Stimulated activated CD8-positive, alpha-beta memory T cell treated with anti-CD3 and anti-CD28 coated beads, Interleukin-4, amount 100 ng/mL, for 1 hour (primary cell): ENCODE measurements around the gene FAM107B.

Experiments
- DNase-seq, 2 donors: peaks; one replicate each; pipeline ENCODE4 v3.0.0-alpha.2; 2020; ENCODE audit warnings: low read depth in 2 of 2, low spot score in 1 of 2

Gene FAM107B

DNA sequence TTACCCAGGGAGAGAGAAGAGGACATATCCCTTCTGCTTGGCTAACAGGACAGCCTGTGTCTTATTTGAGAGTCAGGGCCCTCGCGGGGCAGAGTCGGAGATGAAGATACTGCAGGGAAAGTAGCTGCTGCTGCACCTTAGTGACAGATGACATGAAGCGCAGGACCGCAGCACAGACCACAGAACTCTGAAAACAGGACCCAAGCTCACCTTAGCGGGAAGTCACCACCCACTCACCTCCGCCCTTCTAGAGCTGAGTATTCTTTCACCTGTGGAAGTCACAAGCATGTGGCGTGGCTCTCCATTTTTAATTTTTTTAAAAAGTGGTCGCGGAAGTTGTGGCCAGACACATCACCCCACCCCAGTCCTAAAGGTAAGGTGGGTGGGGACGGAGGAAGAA is 191.4 kb downstream of the FAM107B start:
- peak in 1 of 2 donors; percentile 62 for DNase-seq

DNA sequence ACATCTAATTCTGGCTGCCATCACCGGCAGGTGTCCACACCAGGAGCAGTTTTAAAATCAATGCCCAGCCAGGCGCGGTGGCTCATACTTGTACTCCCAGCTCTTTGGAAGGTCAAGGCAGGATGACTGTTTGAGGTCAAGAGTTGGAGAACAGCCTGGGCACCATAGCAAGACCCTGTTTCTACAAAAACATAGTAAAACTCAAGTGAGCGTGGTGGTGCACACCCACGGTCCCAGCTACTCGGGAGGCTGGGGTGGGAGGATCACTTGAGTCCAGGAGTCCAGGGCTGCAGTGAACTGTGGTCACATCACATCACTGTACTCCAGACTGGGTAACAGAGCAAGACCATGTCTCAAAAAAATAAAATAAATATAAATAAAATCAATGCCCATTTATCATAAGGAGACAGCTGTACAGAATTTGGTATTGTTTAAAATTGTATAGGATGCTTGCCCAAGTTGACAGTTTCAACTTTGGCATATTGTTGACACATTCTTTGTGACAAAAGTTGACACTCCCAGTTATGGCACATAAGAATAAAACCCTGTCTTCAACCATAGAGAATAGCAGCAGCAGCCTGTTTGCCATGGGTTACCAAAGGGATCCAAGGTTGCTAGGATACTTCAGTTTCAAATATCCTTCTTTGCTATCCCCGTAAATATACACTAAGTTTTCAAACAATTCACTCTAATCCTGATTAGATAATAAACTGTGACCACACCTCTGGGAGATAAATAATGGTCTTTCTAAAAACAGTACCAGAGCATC is 193.0 kb downstream of the FAM107B start:
- no peak for DNase-seq

GRCh38 chr10:14580671-14581332 is 193.9 kb downstream of the FAM107B start:
- no peak for DNase-seq

- no peak for DNase-seq
These were observed 195.3 kb downstream of the FAM107B start for GRCh38 chr10:14579405-14579804.

DNA sequence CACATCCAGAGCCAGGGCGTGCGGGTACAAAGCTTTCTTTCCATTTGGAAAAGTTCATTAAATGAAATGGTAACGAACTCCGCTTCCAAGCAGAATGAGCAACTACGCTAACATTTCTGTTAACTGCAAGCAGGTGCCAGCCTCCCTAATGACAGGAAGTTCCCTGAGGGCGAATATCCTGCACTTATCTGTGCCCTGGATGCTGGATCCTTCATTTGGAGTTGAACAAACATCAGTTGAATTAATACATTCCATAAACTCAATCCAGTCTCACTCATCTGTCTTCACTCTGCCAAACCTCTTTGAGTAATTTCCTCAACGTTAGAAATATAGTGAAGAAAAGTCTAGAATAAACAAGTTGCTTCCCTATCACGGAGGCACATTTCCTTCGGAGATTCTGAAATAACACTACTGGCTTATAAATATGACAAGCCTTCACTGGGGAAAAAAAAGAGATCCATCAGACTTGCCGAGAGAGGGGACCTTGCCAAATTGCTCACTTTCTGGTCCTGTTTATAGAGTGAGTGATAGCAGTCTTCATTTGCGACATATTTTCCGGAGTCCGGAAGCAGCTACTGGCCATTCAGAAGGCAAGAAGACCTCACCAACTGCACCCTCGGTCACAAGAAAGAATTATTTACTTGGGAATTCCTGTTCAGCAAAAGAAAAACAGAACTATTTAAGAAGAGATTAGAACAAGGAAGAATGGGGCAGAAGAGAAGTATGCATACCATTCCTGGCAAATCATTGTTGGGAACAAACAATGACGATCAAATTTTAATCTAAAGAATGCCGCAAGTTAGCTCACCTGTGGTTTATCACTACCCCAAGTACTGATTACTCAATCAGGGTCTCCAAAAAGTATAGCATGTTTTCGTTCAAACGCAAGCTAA is 196.4 kb downstream of the FAM107B start:
- no peak for DNase-seq

DNA sequence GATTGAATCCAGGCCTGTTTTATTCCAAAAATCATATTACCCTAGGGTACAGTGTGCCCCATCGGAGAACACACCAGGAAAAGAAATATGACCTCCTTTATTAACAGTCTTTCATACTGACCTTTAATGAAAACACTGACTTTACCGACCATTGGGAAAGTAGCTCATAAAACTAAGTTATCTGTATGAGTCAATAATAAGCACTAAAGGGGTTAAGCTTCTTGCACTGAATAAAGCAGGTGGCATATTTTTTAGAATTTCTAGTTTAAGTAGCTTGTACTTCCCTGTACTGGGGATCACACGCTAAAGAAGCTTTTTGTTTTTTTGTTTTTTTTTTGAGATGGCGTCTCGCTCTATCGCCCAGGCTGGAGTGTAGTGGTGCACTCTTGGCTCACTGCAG is 199.8 kb downstream of the FAM107B start:
- no peak for DNase-seq

- no peak for DNase-seq
These were observed 200.4 kb downstream of the FAM107B start for GRCh38 chr10:14574291-14574690.

DNA sequence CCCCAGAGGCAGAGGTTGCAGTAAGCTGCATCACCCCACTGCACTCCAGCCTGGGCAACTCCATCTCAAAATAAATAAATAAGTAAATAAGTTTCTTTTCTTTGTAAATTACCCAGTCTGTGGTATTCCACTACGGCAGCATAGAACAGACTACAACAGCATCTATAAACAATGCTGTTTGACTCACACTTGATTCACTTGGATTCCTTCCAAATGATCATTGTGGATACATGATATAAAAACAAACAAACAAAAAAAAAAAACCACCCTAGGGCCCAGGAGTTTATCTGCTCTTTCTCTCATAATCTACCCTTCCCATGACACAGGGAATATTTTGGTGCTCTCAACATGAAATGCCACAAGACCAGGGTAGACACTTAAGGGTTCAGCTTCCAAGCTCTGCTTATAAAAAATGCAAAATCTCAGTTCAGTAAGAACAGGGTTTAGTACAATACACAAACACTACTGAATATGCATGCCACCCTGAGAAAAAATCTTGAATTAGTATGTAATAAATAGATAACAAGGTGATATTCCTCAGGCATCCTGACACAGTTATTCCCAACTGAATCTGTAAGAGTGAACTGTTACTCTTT is 200.9 kb downstream of the FAM107B start:
- no peak for DNase-seq

DNA sequence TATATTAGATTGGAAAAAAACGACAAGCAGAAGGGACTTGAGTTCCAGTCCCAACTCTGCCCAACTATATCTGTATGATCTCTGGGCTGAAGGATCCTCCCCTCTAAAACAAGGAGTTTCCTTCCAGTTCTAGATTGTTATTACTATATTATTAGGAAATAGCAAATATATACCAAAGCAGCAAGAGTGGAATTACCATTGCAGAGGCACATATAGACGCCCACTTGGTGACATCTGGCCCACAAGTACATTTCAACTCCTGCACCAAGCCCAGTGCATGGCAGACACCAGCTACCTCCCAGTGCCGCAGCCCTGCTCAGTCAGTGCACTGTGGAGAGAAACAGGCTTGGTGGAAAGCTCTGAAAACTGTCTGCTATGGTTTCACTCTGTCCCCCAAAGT is 201.9 kb downstream of the FAM107B start:
- no peak for DNase-seq

- DNase-seq, result no peak
These were observed 202.7 kb downstream of the FAM107B start for GRCh38 chr10:14571866-14572507.

- DNase-seq, result no peak
These were observed 203.9 kb downstream of the FAM107B start for GRCh38 chr10:14570800-14571199.

DNA sequence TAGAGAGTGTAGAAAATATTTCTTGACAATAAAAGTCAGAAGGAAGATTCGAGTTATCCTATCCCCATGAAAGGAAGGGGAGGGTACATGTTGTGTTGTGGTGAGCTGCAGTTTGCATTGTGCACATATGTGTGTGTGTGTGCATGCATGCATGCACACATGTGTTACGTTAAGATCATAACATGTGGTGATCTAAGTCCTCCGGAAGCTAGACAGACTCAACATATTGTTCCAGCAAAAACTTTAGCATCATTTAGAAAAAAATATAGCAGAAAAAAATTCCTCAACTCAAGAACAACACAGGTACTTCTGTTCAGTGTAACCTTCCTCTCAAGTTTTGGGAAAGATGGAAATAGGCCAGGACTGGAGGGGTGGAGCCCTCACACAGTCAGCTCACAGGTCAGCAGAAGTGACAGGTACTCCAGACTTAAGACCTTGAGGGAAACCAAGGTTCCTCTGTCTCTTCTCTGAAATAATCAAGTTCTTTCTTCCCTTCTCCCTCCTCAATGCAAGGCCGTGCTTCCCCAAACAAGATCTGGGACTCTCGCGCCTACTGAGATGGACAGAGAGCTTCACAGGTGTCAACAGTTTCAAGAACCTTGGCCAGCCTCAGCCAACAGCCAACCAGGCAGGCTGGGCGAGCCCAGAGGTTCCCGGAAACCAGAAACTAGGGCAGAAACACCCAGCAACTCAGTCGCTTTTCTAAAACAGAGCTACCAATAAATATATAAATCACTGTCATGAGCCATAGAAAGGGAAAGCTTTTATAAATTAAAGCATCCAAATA is 205.2 kb downstream of the FAM107B start:
- DNase-seq, result no peak

GRCh38 chr10:14567421-14567820 is 207.3 kb downstream of the FAM107B start:
- no peak for DNase-seq

- DNase-seq, result no peak
These were observed 208.2 kb downstream of the FAM107B start for GRCh38 chr10:14566498-14566897.

DNA sequence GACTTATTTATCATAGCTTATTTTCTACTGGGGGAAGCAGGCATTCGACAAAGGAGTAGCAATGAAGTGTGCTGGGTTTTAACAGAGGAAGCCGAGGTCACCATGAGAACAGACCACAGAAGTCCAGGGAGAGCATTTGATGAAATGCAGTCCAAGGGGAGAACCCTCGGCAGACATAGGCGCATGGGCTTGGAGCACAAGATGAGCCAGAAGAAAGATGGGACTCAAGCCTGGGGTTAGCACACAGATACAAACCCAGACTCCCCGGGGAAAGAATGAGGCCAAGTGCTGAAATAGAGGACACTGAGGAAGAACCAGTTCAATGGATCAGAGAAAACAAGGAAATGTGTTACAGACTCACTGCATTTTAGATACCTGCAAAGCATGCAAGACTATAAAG is 209.5 kb downstream of the FAM107B start:
- DNase-seq, result no peak

GRCh38 chr10:14564268-14564744 is 210.4 kb downstream of the FAM107B start:
- DNase-seq, result no peak

GRCh38 chr10:14563359-14563940 is 211.2 kb downstream of the FAM107B start:
- DNase-seq, result no peak

DNA sequence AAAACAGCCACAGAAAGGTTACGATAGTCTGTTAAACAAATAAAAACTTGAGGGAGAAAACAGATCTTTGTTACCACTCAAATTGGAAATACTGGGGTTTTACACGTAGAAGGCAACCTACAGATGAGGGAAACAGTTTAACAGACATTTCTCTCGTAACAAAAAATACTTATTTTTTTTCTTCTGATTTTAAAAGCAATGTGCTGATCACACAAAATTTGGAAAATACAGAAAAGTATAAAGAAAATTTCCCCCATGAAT is 211.7 kb downstream of the FAM107B start:
- DNase-seq, result no peak

DNA sequence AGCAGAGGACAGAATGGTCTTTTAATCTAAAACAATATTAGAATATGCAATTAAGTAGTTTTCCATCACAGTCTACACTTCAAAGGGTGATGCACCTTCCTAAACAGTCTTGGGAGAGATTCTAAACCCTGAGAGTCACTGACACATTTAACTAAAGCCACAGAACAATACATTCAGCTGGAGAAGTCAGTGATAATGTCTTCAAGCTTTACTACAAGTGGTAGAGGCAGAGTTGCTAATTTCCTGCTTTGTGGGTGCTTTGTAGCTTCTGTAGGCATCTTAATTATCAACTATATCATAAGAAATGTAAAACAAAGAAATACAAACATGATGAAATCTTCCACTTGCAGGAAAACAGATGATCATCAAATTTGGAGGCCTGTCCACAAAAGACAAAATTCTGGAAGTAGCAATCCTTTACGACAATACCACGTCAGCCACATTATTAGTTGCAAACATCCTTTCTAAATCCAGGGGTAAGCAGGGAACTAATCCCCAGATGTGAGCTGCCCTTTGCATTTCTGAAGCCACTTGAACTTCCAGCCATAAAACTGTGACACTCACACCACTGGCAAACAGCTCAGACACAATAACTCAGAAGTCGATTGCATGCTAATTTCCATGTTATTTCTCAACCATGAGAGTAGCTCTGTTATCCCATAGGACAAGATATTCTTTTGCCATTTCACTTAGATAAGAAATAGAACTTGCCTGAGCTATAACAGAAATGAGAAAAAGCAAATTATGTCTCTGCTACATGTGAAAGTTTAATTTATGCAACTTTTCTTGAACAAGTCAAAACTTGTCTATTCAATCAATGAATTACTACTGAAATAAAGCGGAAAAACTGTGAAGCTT is 212.2 kb downstream of the FAM107B start:
- no peak for DNase-seq
